GM23338 (cell line): ENCODE measurements around the gene PCBP3. TPM values are rescaled to one million over a fixed set of nuclear protein-coding genes. Genes with fewer than 3 reads are reported as not detected.

ENCODE experiments used
- ATAC-seq: fragments of 200-7000 bp; cut with Tn5 transposase; 3 replicates; pipeline ENCODE4 v1.9.1; 2020
- DNase-seq: peaks from one replicate; pipeline ENCODE4 v3.0.0-alpha.2; 2015; ENCODE audit warnings: low spot score
- H2AFZ ChIP-seq: fragments of 200-600 bp; sonication (generic); 2 replicates; pipeline ENCODE4 v1.8.0; 2016; ENCODE audit warnings: antibody characterized with exemption, mild to moderate bottlenecking, moderate library complexity
- H3F3A ChIP-seq: fragments of 200-600 bp; sonication (generic); replicated peaks from 2 replicates; pipeline ENCODE4 v1.8.0; 2017; ENCODE audit warnings: antibody characterized with exemption, mixed run types, low read depth
- H3K27ac ChIP-seq: fragments of 200-600 bp; sonication (generic); 2 replicates; pipeline ENCODE4 v1.6.1; 2016; ENCODE audit warnings: low read depth
- H3K27me3 ChIP-seq: fragments of 200-600 bp; sonication (generic); 2 replicates; pipeline ENCODE4 v1.8.0; 2016; ENCODE audit warnings: mild to moderate bottlenecking, mixed run types, moderate library complexity; ENCODE audit not compliant: insufficient read depth
- H3K36me3 ChIP-seq: fragments of 200-600 bp; sonication (generic); 2 replicates; pipeline ENCODE4 v1.8.0; 2016; ENCODE audit warnings: mild to moderate bottlenecking; ENCODE audit not compliant: insufficient read depth
- H3K4me1 ChIP-seq: fragments of 200-600 bp; sonication (generic); 2 replicates; pipeline ENCODE4 v1.8.0; 2016; ENCODE audit warnings: mild to moderate bottlenecking, moderate library complexity; ENCODE audit not compliant: insufficient read depth
- H3K4me2 ChIP-seq: fragments of 200-600 bp; sonication (generic); 2 replicates; pipeline ENCODE4 v1.7.1; 2017; ENCODE audit warnings: mixed run types
- H3K4me3 ChIP-seq: fragments of 200-600 bp; sonication (generic); 2 replicates; pipeline ENCODE4 v1.6.1; 2016; ENCODE audit warnings: mixed run types
- H3K79me2 ChIP-seq: fragments of 200-600 bp; sonication (generic); replicated peaks from 2 replicates; pipeline ENCODE4 v1.8.0; 2017; ENCODE audit warnings: mild to moderate bottlenecking; ENCODE audit not compliant: insufficient read depth
- H3K9me2 ChIP-seq: fragments of 200-600 bp; sonication (generic); 2 replicates; pipeline ENCODE4 v1.8.0; 2017; ENCODE audit not compliant: insufficient read depth
- H4K20me1 ChIP-seq: fragments of 200-600 bp; sonication (generic); replicated peaks from 2 replicates; pipeline ENCODE4 v1.8.0; 2017; ENCODE audit warnings: mild to moderate bottlenecking; ENCODE audit not compliant: insufficient read depth
- H3K27ac Mint-ChIP-seq: 2 replicates; pipeline ENCODE4 v1.8.0; 2020; ENCODE audit warnings: inconsistent platforms, mild to moderate bottlenecking, moderate library complexity, mixed read lengths
- H3K27me3 Mint-ChIP-seq: 3 replicates; pipeline ENCODE4 v1.8.0; 2022; ENCODE audit warnings: low read depth, mild to moderate bottlenecking, moderate library complexity, mixed read lengths, inconsistent platforms; ENCODE audit not compliant: insufficient read depth, poor library complexity
- H3K36me3 Mint-ChIP-seq: 3 replicates; pipeline ENCODE4 v1.8.0; 2021; ENCODE audit warnings: low read depth, mild to moderate bottlenecking, inconsistent platforms, moderate library complexity, mixed read lengths
- H3K4me1 Mint-ChIP-seq: 3 replicates; pipeline ENCODE4 v1.8.0; 2020; ENCODE audit warnings: mild to moderate bottlenecking, inconsistent platforms, mixed read lengths
- H3K4me3 Mint-ChIP-seq: 3 replicates; pipeline ENCODE4 v1.8.0; 2021; ENCODE audit warnings: moderate library complexity, mild to moderate bottlenecking, inconsistent platforms, mixed read lengths
- H3K9me3 Mint-ChIP-seq: 3 replicates; pipeline ENCODE4 v1.8.0; 2020; ENCODE audit warnings: moderate library complexity, mild to moderate bottlenecking, inconsistent platforms, mixed read lengths
- CREB1 ChIP-seq: fragments of 250-450 bp; sonication (Bioruptor Pico); IDR thresholded peaks from 2 replicates; pipeline ENCODE4 v1.5.0; 2020; ENCODE audit warnings: low read depth, mild to moderate bottlenecking, moderate library complexity
- CTCF ChIP-seq, 2 experiments: fragments of 200-600 bp in 1 of 2; sonication (generic) in 1 of 2; conservative IDR thresholded peaks; 2 replicates each; pipeline versions ENCODE4 v1.5.1 to v1.6.1; 2016 to 2017; ENCODE audit warnings: antibody characterized with exemption in 2 of 2, low read depth in 2 of 2, mild to moderate bottlenecking in 2 of 2, moderate library complexity in 1 of 2
- ETS1 ChIP-seq: IDR thresholded peaks from 2 replicates; pipeline ENCODE4 v1.6.1; 2016; ENCODE audit warnings: antibody characterized with exemption
- EZH2 ChIP-seq: fragments of 200-600 bp; sonication (generic); IDR thresholded peaks from one replicate; pipeline ENCODE4 v1.8.0; 2017; ENCODE audit warnings: antibody characterized with exemption, mild to moderate bottlenecking, low read depth; ENCODE audit not compliant: unreplicated experiment
- EZH2phosphoT487 ChIP-seq: fragments of 200-600 bp; sonication (generic); IDR thresholded peaks from one replicate; pipeline ENCODE4 v1.8.1; 2018; ENCODE audit warnings: antibody characterized with exemption; ENCODE audit not compliant: unreplicated experiment
- JUNB ChIP-seq: IDR thresholded peaks from one replicate; pipeline ENCODE4 v1.6.1; 2016; ENCODE audit warnings: antibody characterized with exemption; ENCODE audit not compliant: unreplicated experiment
- NANOG ChIP-seq: IDR thresholded peaks from 2 replicates; pipeline ENCODE4 v1.6.1; 2016; ENCODE audit warnings: antibody characterized with exemption, borderline replicate concordance
- POLR2AphosphoS5 ChIP-seq: IDR thresholded peaks from 2 replicates; pipeline ENCODE4 v1.6.1; 2016; ENCODE audit warnings: antibody characterized with exemption, low read depth
- REST ChIP-seq: IDR thresholded peaks from one replicate; pipeline ENCODE4 v1.6.1; 2018; ENCODE audit warnings: antibody characterized with exemption; ENCODE audit not compliant: unreplicated experiment
- ZNF114 ChIP-seq: fragments of 250-450 bp; sonication (Bioruptor Pico); IDR thresholded peaks from 2 replicates; pipeline ENCODE4 v1.5.0; 2020; ENCODE audit warnings: mild to moderate bottlenecking, moderate library complexity
- ZNF331 ChIP-seq: fragments of 250-450 bp; sonication (Bioruptor Pico); IDR thresholded peaks from 2 replicates; pipeline ENCODE4 v1.5.0; 2020; ENCODE audit warnings: low read depth, mild to moderate bottlenecking, moderate library complexity
- polyA plus RNA-seq: library from polyadenylated mRNA; unstranded; fragments of >200 nt; fragmentation: Nextera tagmentation; extraction: Ambion mirVana; gene quantifications from 2 replicates; pipeline ENCODE4 v1.2.1, GENCODE V29; 2016
- total RNA-seq: library from RNA; depleted of rRNA; stranded (reverse); fragments of >200 nt; shearing (Covaris generic); gene quantifications from 2 replicates; pipeline ENCODE4 v1.2.3, GENCODE V29; 2014
- TF ChIP-seq, protein P1 (sequence below): fragments of 250-450 bp; sonication (Bioruptor Pico); IDR thresholded peaks from 2 replicates; pipeline ENCODE4 v1.5.0; 2020; ENCODE audit warnings: mild to moderate bottlenecking, moderate library complexity

PCBP3 gene
- total and polyA plus RNA-seq, 2 experiments from 2014 or later, result 7.1 to 9.1 TPM

- Mint-ChIP-seq H3K27ac (no peak overlapping the region), H3K27me3 (peaks cover 2% of the 10 kb centered on the region), H3K9me3 (no peaks in the 10 kb centered on the region; the same call in 2 of the 3 replicates), H3K4me1 (no peaks in the 10 kb centered on the region), H3K36me3 (no peaks in the 10 kb centered on the region; the same call in 2 of the 3 replicates), H3K4me3 (no peak overlapping the region)
- Histone ChIP-seq H3K4me2 (no peak overlapping the region), H3K4me1 (no peaks in the 10 kb centered on the region), H4K20me1 (no peaks in the 10 kb centered on the region), H3F3A (no peaks in the 10 kb centered on the region), H3K36me3 (no peaks in the 10 kb centered on the region), H2AFZ (no peak overlapping the region), H3K9me2 (no peaks in the 10 kb centered on the region), H3K27ac (no peak overlapping the region), H3K79me2 (no peaks in the 10 kb centered on the region), H3K4me3 (no peak overlapping the region), H3K27me3 (no peaks in the 10 kb centered on the region)
- TF ChIP-seq EZH2phosphoT487 (no peak), JUNB (no peak), ZNF331 (CRISPR knock-in tag) (no peak), ZNF114 (no peak), NANOG (no peak), CTCF (conservative IDR thresholded peaks at IDR 0.05; ENCODE audit: low read depth in 2 of 2) (no peak), ETS1 (no peak), REST (no peak), CREB1 (CRISPR knock-in tag) (no peak), POLR2AphosphoS5 (no peak), EZH2 (no peak)
- TF ChIP-seq, protein P1, sequence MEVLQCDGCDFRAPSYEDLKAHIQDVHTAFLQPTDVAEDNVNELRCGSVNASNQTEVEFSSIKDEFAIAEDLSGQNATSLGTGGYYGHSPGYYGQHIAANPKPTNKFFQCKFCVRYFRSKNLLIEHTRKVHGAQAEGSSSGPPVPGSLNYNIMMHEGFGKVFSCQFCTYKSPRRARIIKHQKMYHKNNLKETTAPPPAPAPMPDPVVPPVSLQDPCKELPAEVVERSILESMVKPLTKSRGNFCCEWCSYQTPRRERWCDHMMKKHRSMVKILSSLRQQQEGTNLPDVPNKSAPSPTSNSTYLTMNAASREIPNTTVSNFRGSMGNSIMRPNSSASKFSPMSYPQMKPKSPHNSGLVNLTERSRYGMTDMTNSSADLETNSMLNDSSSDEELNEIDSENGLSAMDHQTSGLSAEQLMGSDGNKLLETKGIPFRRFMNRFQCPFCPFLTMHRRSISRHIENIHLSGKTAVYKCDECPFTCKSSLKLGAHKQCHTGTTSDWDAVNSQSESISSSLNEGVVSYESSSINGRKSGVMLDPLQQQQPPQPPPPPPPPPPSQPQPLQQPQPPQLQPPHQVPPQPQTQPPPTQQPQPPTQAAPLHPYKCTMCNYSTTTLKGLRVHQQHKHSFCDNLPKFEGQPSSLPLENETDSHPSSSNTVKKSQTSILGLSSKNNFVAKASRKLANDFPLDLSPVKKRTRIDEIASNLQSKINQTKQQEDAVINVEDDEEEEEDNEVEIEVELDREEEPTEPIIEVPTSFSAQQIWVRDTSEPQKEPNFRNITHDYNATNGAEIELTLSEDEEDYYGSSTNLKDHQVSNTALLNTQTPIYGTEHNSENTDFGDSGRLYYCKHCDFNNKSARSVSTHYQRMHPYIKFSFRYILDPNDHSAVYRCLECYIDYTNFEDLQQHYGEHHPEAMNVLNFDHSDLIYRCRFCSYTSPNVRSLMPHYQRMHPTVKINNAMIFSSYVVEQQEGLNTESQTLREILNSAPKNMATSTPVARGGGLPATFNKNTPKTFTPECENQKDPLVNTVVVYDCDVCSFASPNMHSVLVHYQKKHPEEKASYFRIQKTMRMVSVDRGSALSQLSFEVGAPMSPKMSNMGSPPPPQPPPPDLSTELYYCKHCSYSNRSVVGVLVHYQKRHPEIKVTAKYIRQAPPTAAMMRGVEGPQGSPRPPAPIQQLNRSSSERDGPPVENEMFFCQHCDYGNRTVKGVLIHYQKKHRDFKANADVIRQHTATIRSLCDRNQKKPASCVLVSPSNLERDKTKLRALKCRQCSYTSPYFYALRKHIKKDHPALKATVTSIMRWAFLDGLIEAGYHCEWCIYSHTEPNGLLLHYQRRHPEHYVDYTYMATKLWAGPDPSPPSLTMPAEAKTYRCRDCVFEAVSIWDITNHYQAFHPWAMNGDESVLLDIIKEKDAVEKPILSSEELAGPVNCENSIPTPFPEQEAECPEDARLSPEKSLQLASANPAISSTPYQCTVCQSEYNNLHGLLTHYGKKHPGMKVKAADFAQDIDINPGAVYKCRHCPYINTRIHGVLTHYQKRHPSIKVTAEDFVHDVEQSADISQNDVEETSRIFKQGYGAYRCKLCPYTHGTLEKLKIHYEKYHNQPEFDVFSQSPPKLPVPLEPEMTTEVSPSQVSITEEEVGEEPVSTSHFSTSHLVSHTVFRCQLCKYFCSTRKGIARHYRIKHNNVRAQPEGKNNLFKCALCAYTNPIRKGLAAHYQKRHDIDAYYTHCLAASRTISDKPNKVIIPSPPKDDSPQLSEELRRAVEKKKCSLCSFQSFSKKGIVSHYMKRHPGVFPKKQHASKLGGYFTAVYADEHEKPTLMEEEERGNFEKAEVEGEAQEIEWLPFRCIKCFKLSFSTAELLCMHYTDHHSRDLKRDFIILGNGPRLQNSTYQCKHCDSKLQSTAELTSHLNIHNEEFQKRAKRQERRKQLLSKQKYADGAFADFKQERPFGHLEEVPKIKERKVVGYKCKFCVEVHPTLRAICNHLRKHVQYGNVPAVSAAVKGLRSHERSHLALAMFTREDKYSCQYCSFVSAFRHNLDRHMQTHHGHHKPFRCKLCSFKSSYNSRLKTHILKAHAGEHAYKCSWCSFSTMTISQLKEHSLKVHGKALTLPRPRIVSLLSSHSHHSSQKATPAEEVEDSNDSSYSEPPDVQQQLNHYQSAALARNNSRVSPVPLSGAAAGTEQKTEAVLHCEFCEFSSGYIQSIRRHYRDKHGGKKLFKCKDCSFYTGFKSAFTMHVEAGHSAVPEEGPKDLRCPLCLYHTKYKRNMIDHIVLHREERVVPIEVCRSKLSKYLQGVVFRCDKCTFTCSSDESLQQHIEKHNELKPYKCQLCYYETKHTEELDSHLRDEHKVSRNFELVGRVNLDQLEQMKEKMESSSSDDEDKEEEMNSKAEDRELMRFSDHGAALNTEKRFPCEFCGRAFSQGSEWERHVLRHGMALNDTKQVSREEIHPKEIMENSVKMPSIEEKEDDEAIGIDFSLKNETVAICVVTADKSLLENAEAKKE (CRISPR knock-in tag), result no peak
- peak; percentile 50; the same call in 2 of the 3 replicates for ATAC-seq
- DNase-seq, result no peak
These were observed 256.7 kb downstream of the PCBP3 start for GRCh38 chr21:45900034-45900868.
